K562 (cell line): ENCODE data around the gene ASB2. TPM values are rescaled to one million over a fixed set of nuclear protein-coding genes. Genes with fewer than 3 reads are reported as not detected.
A peak's percentile ranks its signal among the peaks of the same experiment; 100 is the strongest.

Experiments
- ATAC-seq: fragments of 200-7000 bp; cut with Tn5 transposase; 3 replicates; pipeline ENCODE4 v1.9.1; 2020; ENCODE audit warnings: moderate library complexity
- BruUV-seq: library from RNA; stranded (reverse); fragments of 400-500 nt; replicated peaks from 2 replicates; lab custom pipeline; 2021; lab: Mats Ljungman, UMichigan
- CTCF ChIA-PET: fragments of 300-600 bp; formaldehyde crosslinking; extraction: SDS; loops from one replicate; lab custom pipeline; 2021; ENCODE audit warnings: low intra/inter-chr PET ratio; lab: Yijun Ruan, JAX
- POLR2A ChIA-PET: fragments of 300-600, 350-650 bp; sonication (Branson Sonifier 250); formaldehyde crosslinking; extraction: SDS; loops from one replicate; lab custom pipeline; 2021; ENCODE audit warnings: antibody characterized with exemption, inconsistent platforms; lab: Yijun Ruan, JAX
- DNase-seq, 4 experiments: peaks; one replicate each; pipeline versions ENCODE4 v3.0.0 to v3.0.0-alpha.2; 2011 to 2018; ENCODE audit warnings: low spot score in 3 of 4, mixed read lengths in 3 of 4; ENCODE audit errors: extremely low read depth in 1 of 4
- FAIRE-seq: peaks from 2 replicates; lab custom pipeline; 2011; peaks lifted over from hg19 to GRCh38; lab: Jason Lieb, UNC
- H2AFZ ChIP-seq: 2 replicates; pipeline ENCODE4 v1.6.0; 2011; ENCODE audit warnings: low read depth, low read length, control low read depth, inconsistent platforms
- H3K27ac ChIP-seq: fragments of 200-600 bp; 3 replicates; pipeline ENCODE4 v1.8.0; 2011; ENCODE audit warnings: low read depth, mild to moderate bottlenecking, control low read depth, inconsistent platforms, low read length, moderate library complexity, mixed read lengths; ENCODE audit errors: extremely low read depth
- H3K27me3 ChIP-seq, 2 experiments: fragments of 300-600 bp in 1 of 2; 2 replicates in 1 of 2; 3 replicates in 1 of 2; pipeline versions ENCODE4 v1.6.0 to v1.8.0; 2011; ENCODE audit warnings: inconsistent platforms in 2 of 2, low read length in 2 of 2, mild to moderate bottlenecking in 1 of 2, mixed read lengths in 1 of 2, moderate library complexity in 1 of 2; ENCODE audit not compliant: control insufficient read depth in 2 of 2, insufficient read depth in 2 of 2
- H3K36me3 ChIP-seq: fragments of 300-600 bp; 3 replicates; pipeline ENCODE4 v1.8.0; 2011; ENCODE audit warnings: mild to moderate bottlenecking, low read length, inconsistent platforms; ENCODE audit not compliant: control insufficient read depth, insufficient read depth
- H3K4me1 ChIP-seq, 2 experiments: fragments of 200-600 bp in 1 of 2; replicated peaks in 1 of 2; 2 replicates in 1 of 2; 3 replicates in 1 of 2; pipeline versions ENCODE4 v1.5.1 to v1.8.0; 2011; ENCODE audit warnings: inconsistent platforms in 2 of 2, low read length in 2 of 2, mild to moderate bottlenecking in 1 of 2, mixed read lengths in 1 of 2, moderate library complexity in 1 of 2; ENCODE audit not compliant: control insufficient read depth in 2 of 2, insufficient read depth in 2 of 2
- H3K4me2 ChIP-seq: 2 replicates; pipeline ENCODE4 v1.6.1; 2011; ENCODE audit warnings: low read length, control low read depth, inconsistent platforms, mixed read lengths; ENCODE audit not compliant: insufficient read depth
- H3K4me3 ChIP-seq: fragments of 200-600 bp; sonication (generic), shearing (Covaris generic); 2 replicates; pipeline ENCODE4 v1.5.1; 2016; ENCODE audit warnings: control low read depth, inconsistent platforms
- H3K79me2 ChIP-seq: fragments of 200-600 bp; 3 replicates; pipeline ENCODE4 v1.8.0; 2011; ENCODE audit warnings: low read length, inconsistent platforms; ENCODE audit not compliant: control insufficient read depth, insufficient read depth
- H3K9ac ChIP-seq, 2 experiments: 2 replicates each; pipeline versions ENCODE4 v1.6.0 to v1.6.1; 2011; ENCODE audit warnings: low read depth in 2 of 2, low read length in 2 of 2, control low read depth in 1 of 2, inconsistent platforms in 1 of 2, mild to moderate bottlenecking in 1 of 2, mixed read lengths in 1 of 2; ENCODE audit not compliant: insufficient read depth in 1 of 2
- H3K9me1 ChIP-seq: one replicate; pipeline ENCODE4 v1.6.0; 2011; ENCODE audit warnings: inconsistent platforms, mild to moderate bottlenecking, low read length, moderate library complexity; ENCODE audit not compliant: control insufficient read depth, insufficient read depth
- H3K9me3 ChIP-seq: replicated peaks from 2 replicates; pipeline ENCODE4 v1.5.1; 2011; ENCODE audit warnings: low read depth, low read length, inconsistent platforms; ENCODE audit not compliant: control insufficient read depth, insufficient read depth
- H4K20me1 ChIP-seq: replicated peaks from 2 replicates; pipeline ENCODE4 v1.6.1; 2011; ENCODE audit warnings: low read length, inconsistent platforms, mixed read lengths; ENCODE audit not compliant: control insufficient read depth, insufficient read depth
- AFF4 ChIP-seq: sonication (generic); formaldehyde crosslinking; IDR thresholded peaks from 2 replicates; pipeline ENCODE4 v1.8.0; 2023; ENCODE audit warnings: mild to moderate bottlenecking, missing genetic modification reagents
- BCOR ChIP-seq: fragments of 450-650 bp; IDR thresholded peaks from 2 replicates; pipeline ENCODE4 v1.6.1; 2016
- CEBPB ChIP-seq: fragments of 450-650 bp; IDR thresholded peaks from 2 replicates; pipeline ENCODE4 v1.6.1; 2016; ENCODE audit warnings: missing genetic modification characterization, missing compliant biosample characterization
- CEBPG ChIP-seq, 3 experiments: fragments of 200-800 bp in 1 of 3; sonication (Bioruptor generic) in 1 of 3; sonication (generic) in 1 of 3; formaldehyde crosslinking in 1 of 3; IDR thresholded peaks in 2 of 3; conservative IDR thresholded peaks in 1 of 3; 2 replicates each; pipeline versions ENCODE4 v1.6.1 to v1.8.0; 2016 to 2022; ENCODE audit warnings: missing compliant biosample characterization in 2 of 3, missing genetic modification characterization in 2 of 3, mild to moderate bottlenecking in 1 of 3, missing genetic modification reagents in 1 of 3
- FOS ChIP-seq: IDR thresholded peaks from 3 replicates; pipeline ENCODE4 v1.6.1; 2011; ENCODE audit not compliant: insufficient read length; ENCODE audit errors: extremely low read depth
- GABPA ChIP-seq: fragments of 200-800 bp; sonication (Bioruptor generic); conservative IDR thresholded peaks from 2 replicates; pipeline ENCODE4 v1.6.1; 2016; ENCODE audit warnings: low read depth, missing genetic modification characterization, missing compliant biosample characterization
- NR2C2 ChIP-seq, 2 experiments: fragments of 200-800 bp in 1 of 2; sonication (Bioruptor generic) in 1 of 2; sonication (generic) in 1 of 2; formaldehyde crosslinking in 1 of 2; IDR thresholded peaks; 2 replicates each; pipeline versions ENCODE4 v1.6.1 to v1.8.0; 2016 to 2022; ENCODE audit warnings: mild to moderate bottlenecking in 1 of 2, missing compliant biosample characterization in 1 of 2, missing genetic modification characterization in 1 of 2, missing genetic modification reagents in 1 of 2
- PHB ChIP-seq: fragments of 250-450 bp; sonication (Bioruptor Pico); IDR thresholded peaks from 2 replicates; pipeline ENCODE4 v1.5.0; 2021
- RBBP5 ChIP-seq: fragments of 200-600 bp; sonication (generic); IDR thresholded peaks from 2 replicates; pipeline ENCODE4 v1.6.1; 2012; ENCODE audit warnings: borderline replicate concordance, mild to moderate bottlenecking, low read length, control low read depth, inconsistent platforms; ENCODE audit not compliant: insufficient read depth, poor library complexity, severe bottlenecking
- SOX6 ChIP-seq: fragments of 450-650 bp; IDR thresholded peaks from 2 replicates; pipeline ENCODE4 v1.6.1; 2014; ENCODE audit warnings: mild to moderate bottlenecking
- STAT6 ChIP-seq: sonication (generic); formaldehyde crosslinking; IDR thresholded peaks from 2 replicates; pipeline ENCODE4 v1.8.1; 2023; ENCODE audit warnings: mild to moderate bottlenecking, missing genetic modification reagents
- ZNF224 ChIP-seq: sonication (generic); formaldehyde crosslinking; IDR thresholded peaks from 2 replicates; pipeline ENCODE4 v1.8.0; 2022; ENCODE audit warnings: mild to moderate bottlenecking, missing genetic modification reagents
- ZNF57 ChIP-seq: fragments of 450-650 bp; formaldehyde crosslinking; IDR thresholded peaks from 2 replicates; pipeline ENCODE4 v1.4.0; 2020; ENCODE audit warnings: mild to moderate bottlenecking, moderate library complexity
- ZNF764 ChIP-seq: fragments of 250-450 bp; sonication (Bioruptor Pico); IDR thresholded peaks from 2 replicates; pipeline ENCODE4 v1.4.0; 2020; ENCODE audit warnings: low read depth, mild to moderate bottlenecking, moderate library complexity
- WGBS: fragments of 100-300 bp; shearing (Covaris generic); methylation state at CpG from one replicate; pipeline ENCODE4 v1.1.6; 2016; ENCODE audit warnings: low coverage, mixed read lengths; ENCODE audit not compliant: insufficient coverage; ENCODE audit errors: missing lambda C conversion rate; 5-methylcytosine and 5-hydroxymethylcytosine counted together
- in situ Hi-C: fragments of 300-500 bp; cut with MboI; formaldehyde crosslinking; loops from 4 replicates; pipeline ENCODE4 v1.15.0; 2018; ENCODE audit warnings: inconsistent platforms, mixed read lengths
- intact Hi-C: fragments of 100-400 bp; cut with micrococcal nuclease; formaldehyde crosslinking; loops from 2 replicates; pipeline ENCODE4 v1.14.2; 2022
- polyA plus RNA-seq, 8 experiments: library from polyadenylated mRNA; depleted of rRNA in 4 of 8; stranded (reverse) in 5 of 8; unstranded in 3 of 8; fragments of >200 nt; fragmentation: Nextera tagmentation in 2 of 8; fragmentation: Illumina TruSeq in 1 of 8; extraction: Ambion mirVana in 2 of 8; extraction: Trizol in 1 of 8; gene quantifications; 2 replicates each; pipeline versions ENCODE4 v1.2.1 to v1.2.3, GENCODE V29; 2011 to 2014; ENCODE audit warnings: inconsistent platforms in 1 of 8, missing spikeins in 1 of 8
- total RNA-seq, 7 experiments: library from RNA; depleted of rRNA in 6 of 7; stranded (reverse); fragments of >200 nt in 6 of 7; fragmentation: Illumina TruSeq in 2 of 7; extraction: Trizol in 2 of 7; gene quantifications; 2 replicates each; pipeline versions ENCODE4 v1.2.1 to v1.2.3, GENCODE V29; 2011 to 2021; ENCODE audit warnings: low replicate concordance in 1 of 7

Gene ASB2
- total and polyA plus RNA-seq, 9 of the 15 experiments (the other 6 are each of a cell fraction or from before 2014, with no cell fraction given): not detected

GRCh38 chr14:93954900-93955849 is 21.2 kb downstream of the ASB2 start:
- in situ Hi-C loops: no loop called here
- no peaks in the 10 kb centered on the region; the same call in 1 of the 2 replicates for H4K20me1 ChIP-seq
- no peak overlapping the region for H3K27ac ChIP-seq
- CTCF ChIA-PET: no interaction called here
- POLR2A ChIA-PET: no interaction called here
- intact Hi-C loops: no loop called here
- H3K27me3 ChIP-seq: peaks cover 2 to 20% of the 10 kb centered on the region in 2 experiments; a peak in 2 of 5 replicates
- no peaks in the 10 kb centered on the region for H3K9me3 ChIP-seq
- H3K79me2 ChIP-seq: no peaks in the 10 kb centered on the region
- no peaks in the 10 kb centered on the region for H3K9me1 ChIP-seq
- DNase-seq (no peak), ATAC-seq (no peak), FAIRE-seq (no peak)
- no peaks in the 10 kb centered on the region for H3K36me3 ChIP-seq
- under 1% methylated on average over 18 of the region's 19 CpGs for WGBS
- H3K4me2 ChIP-seq: no peak overlapping the region
- BruUV-seq: no TSS peak
- H3K9ac ChIP-seq: no peak overlapping the region
- H2AFZ ChIP-seq: no peak overlapping the region
- H3K4me1 ChIP-seq: peaks cover 0 to 8% of the 10 kb centered on the region in 2 experiments; a peak in 1 of 5 replicates
- no peak overlapping the region for H3K4me3 ChIP-seq
- TF ChIP-seq RBBP5 (no peak), NR2C2 (CRISPR knock-in tag; IDR thresholded peaks at IDR 0.05) (no peak), NR2C2 (tag; IDR thresholded peaks at IDR 0.05) (0 out of 2 replicates have a peak, but pooled peaks have one; percentile 24), SOX6 (no peak), GABPA (peak; percentile 61), CEBPB (tag) (0 out of 2 replicates have a peak, but pooled peaks have one; percentile 19), STAT6 (no peak), FOS (no peak), ZNF57 (no peak), AFF4 (CRISPR knock-in tag) (no peak), PHB (no peak), ZNF224 (CRISPR knock-in tag) (no peak), CEBPG (CRISPR knock-in tag; IDR thresholded peaks at IDR 0.05) (no peak), CEBPG (tag; conservative IDR thresholded peaks at IDR 0.05 in 1 of 2, IDR thresholded peaks at IDR 0.05 in 1 of 2) (peak; percentile 25 to 66; a peak in 2 of 4 replicates), ZNF764 (CRISPR knock-in tag) (no peak), BCOR (no peak)
